OCI-LY3 (cell line): ENCODE results near the gene ATXN1L.

ENCODE experiments used
- CTCF ChIP-seq: fragments of 200-600, 300-600 bp; sonication (generic); IDR thresholded peaks from 2 replicates; pipeline ENCODE4 v1.5.1; 2014; ENCODE audit warnings: antibody characterized with exemption, low read length, low read depth
- EZH2phosphoT487 ChIP-seq: fragments of 200-600 bp; shearing (Covaris generic); IDR thresholded peaks from 2 replicates; pipeline ENCODE4 v1.6.1; 2018; ENCODE audit warnings: antibody characterized with exemption, mixed run types, low read depth

- TF ChIP-seq CTCF = no peak
- no peak for TF ChIP-seq EZH2phosphoT487
These were observed 42.5 kb upstream of the ATXN1L start for GRCh38 chr16:71803305-71803690.
